Natural killer cell (primary cell): ENCODE data around the gene GCLM. TPM values are rescaled to one million over a fixed set of nuclear protein-coding genes. Genes with fewer than 3 reads are reported as not detected.

Experiments
- ATAC-seq, 3 donors: fragments of 150-1000 bp in 2 of 3; fragments of 200-7000 bp in 1 of 3; cut with Tn5 transposase; 1 replicate in 1 of 3; 2 replicates in 2 of 3; pipeline ENCODE4 v1.10.0; 2021; ENCODE audit warnings: mild to moderate bottlenecking in 2 of 3, moderate library complexity in 2 of 3
- DNase-seq, 2 donors: peaks; one replicate each; pipeline versions ENCODE4 v3.0.0 to v3.0.0-alpha.2; 2013 to 2021; ENCODE audit warnings: mixed read lengths in 1 of 2
- H3K27ac ChIP-seq: one replicate; pipeline ENCODE4 v1.5.1; 2013; ENCODE audit warnings: mild to moderate bottlenecking, low read length
- H3K27me3 ChIP-seq: one replicate; pipeline ENCODE4 v1.6.1; 2013; ENCODE audit warnings: low read length; ENCODE audit not compliant: control insufficient read depth, insufficient read depth
- H3K36me3 ChIP-seq: one replicate; pipeline ENCODE4 v1.6.1; 2013; ENCODE audit warnings: low read length; ENCODE audit not compliant: control insufficient read depth, insufficient read depth
- H3K4me1 ChIP-seq: one replicate; pipeline ENCODE4 v1.6.1; 2013; ENCODE audit warnings: low read length; ENCODE audit not compliant: control insufficient read depth, insufficient read depth
- H3K4me3 ChIP-seq: one replicate; pipeline ENCODE4 v1.5.1; 2013; ENCODE audit warnings: low read length
- H3K9me3 ChIP-seq: one replicate; pipeline ENCODE4 v1.6.1; 2013; ENCODE audit warnings: low read length; ENCODE audit not compliant: control insufficient read depth, insufficient read depth
- H3K27ac Mint-ChIP-seq, 2 donors: one replicate each; pipeline ENCODE4 v1.8.0; 2022; ENCODE audit warnings: mild to moderate bottlenecking in 2 of 2, mixed read lengths in 2 of 2, moderate library complexity in 1 of 2
- H3K27me3 Mint-ChIP-seq, 2 donors: one replicate each; pipeline ENCODE4 v1.8.0; 2022; ENCODE audit warnings: low read depth in 2 of 2, mixed read lengths in 2 of 2
- H3K36me3 Mint-ChIP-seq: one replicate; pipeline ENCODE4 v1.8.0; 2022; ENCODE audit warnings: mixed read lengths
- H3K4me1 Mint-ChIP-seq, 2 donors: one replicate each; pipeline ENCODE4 v1.8.0; 2022; ENCODE audit warnings: mixed read lengths in 2 of 2
- H3K4me3 Mint-ChIP-seq: one replicate; pipeline ENCODE4 v1.8.0; 2022; ENCODE audit warnings: mild to moderate bottlenecking, moderate library complexity, mixed read lengths
- H3K9me3 Mint-ChIP-seq, 2 donors: one replicate each; pipeline ENCODE4 v1.8.0; 2022; ENCODE audit warnings: mixed read lengths in 2 of 2
- CTCF ChIP-seq: fragments of 200-600 bp; IDR thresholded peaks from one replicate; pipeline ENCODE4 v1.8.0; 2022; ENCODE audit warnings: antibody characterized with exemption
- WGBS: methylation state at CpG from one replicate; pipeline ENCODE4 v1.1.7; 2013; ENCODE audit warnings: missing lambda C conversion rate; ENCODE audit not compliant: insufficient coverage; 5-methylcytosine and 5-hydroxymethylcytosine counted together
- intact Hi-C: fragments of 100-400 bp; cut with micrococcal nuclease; formaldehyde crosslinking; loops from one replicate; pipeline ENCODE4 v1.14.2; 2022
- total RNA-seq, 4 donors: library from RNA; stranded (reverse); fragments of 120-200 nt in 1 of 4; gene quantifications; one replicate each; pipeline versions ENCODE4 v1.2.3 to v1.2.4, GENCODE V29; 2013 to 2022

GCLM gene
- total RNA-seq, 3 donors from 2014 or later (not counting 1 experiment from before 2014, with no cell fraction given): 16.1 to 25.5 (median 18.6) TPM

- intact Hi-C loops: loop anchor here (10.0 kb wide), 4 partner anchors 175 to 875 kb away; partner anchors contain the start of gene DIPK1A
- Histone ChIP-seq H3K36me3 (no peaks in the 10 kb centered on the region), H3K4me3 (no peak overlapping the region), H3K9me3 (no peaks in the 10 kb centered on the region), H3K4me1 (peaks cover 9% of the 10 kb centered on the region), H3K27ac (no peak overlapping the region), H3K27me3 (no peaks in the 10 kb centered on the region)
- 88% methylated on average over 2 of the region's 2 CpGs for WGBS
- TF ChIP-seq CTCF: no peak
- DNase-seq (no peak), ATAC-seq (no peak)
- Mint-ChIP-seq H3K4me1 (peaks cover 6% of the 10 kb centered on the region in 2 donors), H3K27me3 (peaks cover 0 to 3% of the 10 kb centered on the region in 2 donors), H3K9me3 (peaks cover 2 to 4% of the 10 kb centered on the region in 2 donors), H3K27ac (no peak overlapping the region), H3K36me3 (peaks cover 9% of the 10 kb centered on the region), H3K4me3 (no peak overlapping the region)
These were observed 69.5 kb downstream of the GCLM start for GRCh38 chr1:93839753-93840152.

GRCh38 chr1:93839307-93839706 is 69.9 kb downstream of the GCLM start:
- TF ChIP-seq CTCF: no peak
- DNase-seq: no peak
- Histone ChIP-seq H3K27me3 (no peaks in the 10 kb centered on the region), H3K9me3 (no peaks in the 10 kb centered on the region), H3K4me3 (no peak overlapping the region), H3K4me1 (peaks cover 6% of the 10 kb centered on the region), H3K36me3 (no peaks in the 10 kb centered on the region), H3K27ac (no peak overlapping the region)
- H3K9me3 Mint-ChIP-seq: peaks cover 6 to 7% of the 10 kb centered on the region in 2 donors
- 57% methylated on average over 1 of the region's 1 CpG for WGBS
- H3K36me3 Mint-ChIP-seq: peaks cover 14% of the 10 kb centered on the region
- peaks cover 2% of the 10 kb centered on the region in 2 donors for H3K4me1 Mint-ChIP-seq
- H3K27ac Mint-ChIP-seq: no peak overlapping the region
- H3K27me3 Mint-ChIP-seq: peaks cover 0 to 4% of the 10 kb centered on the region in 2 donors
- intact Hi-C loops: no loop called here
- no peak overlapping the region for H3K4me3 Mint-ChIP-seq
- no peak for ATAC-seq

- H3K36me3 Mint-ChIP-seq: peaks cover 16% of the 10 kb centered on the region
- Histone ChIP-seq H3K4me1 (no peaks in the 10 kb centered on the region), H3K27me3 (no peaks in the 10 kb centered on the region), H3K9me3 (peaks cover 6% of the 10 kb centered on the region), H3K4me3 (no peak overlapping the region), H3K27ac (no peak overlapping the region), H3K36me3 (no peaks in the 10 kb centered on the region)
- TF ChIP-seq CTCF: no peak
- peaks cover 7 to 11% of the 10 kb centered on the region in 2 donors for H3K9me3 Mint-ChIP-seq
- intact Hi-C loops: no loop called here
- H3K27ac Mint-ChIP-seq: no peak overlapping the region
- H3K4me3 Mint-ChIP-seq: no peak overlapping the region
- no peaks in the 10 kb centered on the region for H3K4me1 Mint-ChIP-seq
- peaks cover 0 to 4% of the 10 kb centered on the region in 2 donors for H3K27me3 Mint-ChIP-seq
- ATAC-seq (no peak), DNase-seq (no peak)
- 96% methylated on average over 3 of the region's 3 CpGs for WGBS
These were observed 71.3 kb downstream of the GCLM start for GRCh38 chr1:93837961-93838360.

Other genes starting within 250 kb of the GCLM start
- gene BCAR3, start 227.6 kb downstream of the GCLM start, total RNA-seq: 1 to 10 TPM in 2 of 3 donors, under 1 TPM in 1; 0.52 to 6.5 (median 2.4) TPM
- 100 to 1,000 TPM in 1 of 3 donors, 10 to 100 TPM in 2; 88.5 to 104 (median 97.3) TPM for gene DNTTIP2, start 30.2 kb downstream of the GCLM start, total RNA-seq
- gene ABCA4, start 211.7 kb upstream of the GCLM start, total RNA-seq: under 1 TPM in 1 of 3 donors, not detected in 2; 0.48 TPM